Inferior parietal cortex (tissue), 1 donor: Measurements from ENCODE around the gene TMEM123.
"Not testable (repeated sequence)": the region's sequence is repeated elsewhere in the genome, so short reads cannot be mapped to it uniquely, and the experiment has no call there.

Experiments
- DNase-seq: peaks from one replicate; pipeline ENCODE4 v3.0.0-alpha.2; 2016; ENCODE audit errors: extremely low spot score

The TMEM123 gene

GRCh38 chr11:102395720-102396393 is 56.7 kb downstream of the TMEM123 start:
- DNase-seq, result no peak

GRCh38 chr11:102393272-102393730 is 59.3 kb downstream of the TMEM123 start:
- DNase-seq, result no peak

- DNase-seq, result no peak
These were observed 60.9 kb downstream of the TMEM123 start for GRCh38 chr11:102391549-102392237.

- DNase-seq, result peak; percentile 77
These were observed 61.7 kb downstream of the TMEM123 start for GRCh38 chr11:102390667-102391465.

GRCh38 chr11:102389253-102389652 is 63.3 kb downstream of the TMEM123 start:
- no peak for DNase-seq

GRCh38 chr11:102387043-102387781 is 65.4 kb downstream of the TMEM123 start:
- DNase-seq, result no peak

GRCh38 chr11:102386136-102386734 is 66.3 kb downstream of the TMEM123 start:
- no peak for DNase-seq

- DNase-seq, result no peak
These were observed 67.2 kb downstream of the TMEM123 start for GRCh38 chr11:102385085-102386007.

- no peak for DNase-seq
These were observed 68.0 kb downstream of the TMEM123 start for GRCh38 chr11:102384419-102385079.

GRCh38 chr11:102383839-102384238 is 68.7 kb downstream of the TMEM123 start:
- DNase-seq, result no peak

- no peak for DNase-seq
These were observed 70.2 kb downstream of the TMEM123 start for GRCh38 chr11:102382384-102382783.

GRCh38 chr11:102378818-102379217 is 73.7 kb downstream of the TMEM123 start:
- no peak for DNase-seq

- no peak for DNase-seq
These were observed 74.7 kb downstream of the TMEM123 start for GRCh38 chr11:102377891-102378290.

GRCh38 chr11:102375720-102376399 is 76.7 kb downstream of the TMEM123 start:
- DNase-seq, result no peak

- DNase-seq, result not testable (repeated sequence)
These were observed 77.7 kb downstream of the TMEM123 start for GRCh38 chr11:102374633-102375424.

- no peak for DNase-seq
These were observed 84.1 kb downstream of the TMEM123 start for GRCh38 chr11:102368472-102368871.

- DNase-seq, result peak; percentile 56
These were observed 85.2 kb downstream of the TMEM123 start for GRCh38 chr11:102367364-102367763.

- DNase-seq, result no peak
These were observed 87.6 kb downstream of the TMEM123 start for GRCh38 chr11:102364991-102365390.
